ENCODE data around the gene DHRS9.

DHRS9 gene

GRCh38 chr2:169139145-169139544 is 69.8 kb downstream of the DHRS9 start:
- H3K4me3 ChIP-seq (ENCODE audit: low read depth, low read length), result no peak overlapping the region
- no peak for DNase-seq (ENCODE audit: low read depth)
- no peak for TF ChIP-seq POLR2A (IDR thresholded peaks at IDR 0.05; ENCODE audit: extremely low read depth, insufficient read length)
- TF ChIP-seq CTCF (IDR thresholded peaks at IDR 0.05; ENCODE audit: low read depth, low read length), result no peak
- TF ChIP-seq MAX (IDR thresholded peaks at IDR 0.05; ENCODE audit: low read depth, low read length), result no peak
- TF ChIP-seq MYC (IDR thresholded peaks at IDR 0.05; ENCODE audit: low read depth, low read length), result no peak

GRCh38 chr2:169139993-169140767 is 70.8 kb downstream of the DHRS9 start:
- H3K4me3 ChIP-seq (ENCODE audit: low read depth, low read length), result no peak overlapping the region
- no peak for TF ChIP-seq MYC (IDR thresholded peaks at IDR 0.05; ENCODE audit: low read depth, low read length)
- no peak for TF ChIP-seq POLR2A (IDR thresholded peaks at IDR 0.05; ENCODE audit: extremely low read depth, insufficient read length)
- TF ChIP-seq CTCF (IDR thresholded peaks at IDR 0.05; ENCODE audit: low read depth, low read length), result no peak
- no peak for TF ChIP-seq MAX (IDR thresholded peaks at IDR 0.05; ENCODE audit: low read depth, low read length)
- no peak for DNase-seq (ENCODE audit: low read depth)

GRCh38 chr2:169141713-169142352 is 72.5 kb downstream of the DHRS9 start:
- peak; percentile 70 for DNase-seq (ENCODE audit: low read depth)
- TF ChIP-seq MYC (IDR thresholded peaks at IDR 0.05; ENCODE audit: low read depth, low read length) (no peak), CTCF (IDR thresholded peaks at IDR 0.05; ENCODE audit: low read depth, low read length) (peak; percentile 98)
- H3K4me3 ChIP-seq (ENCODE audit: low read depth, low read length), result no peak overlapping the region

- H3K4me3 ChIP-seq (ENCODE audit: low read depth, low read length), result no peak overlapping the region
- no peak for DNase-seq (ENCODE audit: low read depth)
- no peak for TF ChIP-seq POLR2A (IDR thresholded peaks at IDR 0.05; ENCODE audit: extremely low read depth, insufficient read length)
- no peak for TF ChIP-seq MAX (IDR thresholded peaks at IDR 0.05; ENCODE audit: low read depth, low read length)
- TF ChIP-seq CTCF (IDR thresholded peaks at IDR 0.05; ENCODE audit: low read depth, low read length), result no peak
- no peak for TF ChIP-seq MYC (IDR thresholded peaks at IDR 0.05; ENCODE audit: low read depth, low read length)
Measured at GRCh38 chr2:169143998-169144397, 74.6 kb downstream of the DHRS9 start.

Measured in NB4 (cell line).